GM21528 (cell line): Measurements from ENCODE around the gene MPND.
A peak's percentile ranks its signal among the peaks of the same experiment; 100 is the strongest.

Experiments
- ATAC-seq: cut with Tn5 transposase; IDR thresholded peaks from one replicate; pipeline ENCODE4 v1.9.1; 2021; ENCODE audit warnings: mild to moderate bottlenecking, moderate library complexity; ENCODE audit not compliant: unreplicated experiment, low FRiP score

Gene MPND

DNA sequence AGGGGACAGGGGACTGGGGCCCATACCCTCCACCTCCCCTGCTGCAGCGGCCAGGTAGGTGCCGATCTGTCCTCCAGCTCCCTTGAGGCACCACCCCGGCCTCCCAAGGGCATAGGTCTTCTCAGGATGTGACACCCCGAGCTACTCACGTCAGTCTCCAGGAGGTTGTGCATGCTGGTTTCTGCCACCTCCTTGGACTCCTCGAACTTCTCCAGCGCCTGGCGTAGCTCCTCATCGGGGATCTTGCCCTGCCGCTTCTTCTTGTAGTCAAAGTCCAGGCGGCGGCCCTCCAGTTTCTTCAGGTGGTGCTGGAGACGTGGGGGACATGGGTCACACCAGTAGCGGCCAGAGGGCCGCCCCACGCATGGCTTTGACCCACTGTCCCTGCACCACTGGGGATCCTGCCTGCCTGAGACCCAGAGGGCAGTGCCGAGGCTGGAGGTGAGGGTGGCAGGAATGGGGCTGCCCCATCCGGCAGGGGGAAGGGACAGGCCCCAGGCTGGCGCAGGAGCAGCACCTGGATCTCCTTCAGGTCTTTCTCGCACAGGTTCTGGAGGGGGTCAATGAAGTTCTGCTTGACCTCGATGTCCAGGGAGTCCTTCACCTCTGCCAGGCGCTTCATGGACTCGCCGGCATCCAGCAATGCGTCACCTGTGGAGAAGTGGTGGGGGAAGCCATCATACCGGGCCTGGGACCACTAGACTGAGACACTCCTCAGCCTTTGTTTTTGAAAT, 20.4 kb downstream of the MPND start:
- no peak for ATAC-seq

DNA sequence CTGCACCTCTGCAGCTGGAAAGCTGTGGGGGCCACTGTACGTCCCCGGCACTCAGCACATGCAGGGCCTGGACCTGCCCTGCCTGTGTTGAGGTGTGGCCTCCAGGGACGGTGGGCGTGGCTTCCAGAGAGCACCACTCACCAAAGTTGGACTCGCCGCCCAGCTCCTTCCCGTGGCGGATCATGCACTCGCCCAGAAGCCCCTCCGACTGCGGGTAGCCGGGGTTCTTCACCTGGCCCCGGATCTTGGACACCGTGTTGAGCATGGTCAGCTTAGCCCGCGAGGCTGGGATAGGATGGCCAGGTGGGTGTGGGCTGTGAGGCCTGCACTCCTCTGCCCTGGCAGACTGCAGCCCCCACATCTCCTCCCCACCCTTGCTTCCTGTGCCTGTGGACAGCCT, 22.0 kb downstream of the MPND start:
- ATAC-seq, result no peak

DNA sequence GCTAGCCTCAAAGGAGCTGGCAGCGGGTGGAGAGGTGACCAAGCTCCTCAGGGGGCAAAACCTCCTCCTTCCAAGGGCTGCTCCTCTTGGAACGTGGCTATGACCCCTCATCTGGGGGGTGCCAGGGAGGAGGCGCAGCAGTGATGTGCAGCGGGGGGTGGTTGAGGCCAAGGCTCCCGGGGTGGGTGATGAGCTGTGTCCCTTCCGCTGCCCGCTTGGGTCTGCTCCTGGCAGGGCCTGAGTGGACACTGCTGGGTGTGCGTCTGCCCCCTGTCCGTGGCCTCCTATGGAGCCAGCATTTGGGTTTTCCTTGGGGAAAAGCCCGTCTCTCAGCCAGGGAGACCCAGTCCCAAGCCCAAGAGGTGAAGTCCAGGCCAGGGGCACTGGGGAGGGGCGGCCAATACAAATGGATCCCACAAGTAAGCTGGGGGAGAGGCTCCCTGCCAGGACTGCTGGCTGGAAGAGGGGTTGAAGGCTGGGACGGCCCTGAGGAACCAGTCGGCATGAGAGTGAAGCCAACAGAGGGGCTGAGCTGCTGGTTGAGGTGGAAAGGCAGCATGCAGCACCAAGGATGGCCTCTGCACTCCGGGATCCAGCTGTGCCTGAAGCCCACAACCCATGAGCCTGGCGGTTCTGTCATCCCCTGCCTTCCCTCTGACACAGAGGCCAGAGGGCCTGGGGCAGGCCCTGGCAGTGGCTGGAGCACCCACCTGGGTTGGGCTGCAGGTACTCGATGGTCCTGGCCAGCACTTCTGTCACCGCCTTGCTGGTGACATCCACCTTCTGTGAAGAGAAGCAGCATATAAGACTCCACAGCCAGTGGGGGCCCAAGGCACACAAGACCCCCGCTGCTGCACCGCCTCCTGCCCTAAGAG, 22.7 kb downstream of the MPND start:
- ATAC-seq, result no peak

DNA sequence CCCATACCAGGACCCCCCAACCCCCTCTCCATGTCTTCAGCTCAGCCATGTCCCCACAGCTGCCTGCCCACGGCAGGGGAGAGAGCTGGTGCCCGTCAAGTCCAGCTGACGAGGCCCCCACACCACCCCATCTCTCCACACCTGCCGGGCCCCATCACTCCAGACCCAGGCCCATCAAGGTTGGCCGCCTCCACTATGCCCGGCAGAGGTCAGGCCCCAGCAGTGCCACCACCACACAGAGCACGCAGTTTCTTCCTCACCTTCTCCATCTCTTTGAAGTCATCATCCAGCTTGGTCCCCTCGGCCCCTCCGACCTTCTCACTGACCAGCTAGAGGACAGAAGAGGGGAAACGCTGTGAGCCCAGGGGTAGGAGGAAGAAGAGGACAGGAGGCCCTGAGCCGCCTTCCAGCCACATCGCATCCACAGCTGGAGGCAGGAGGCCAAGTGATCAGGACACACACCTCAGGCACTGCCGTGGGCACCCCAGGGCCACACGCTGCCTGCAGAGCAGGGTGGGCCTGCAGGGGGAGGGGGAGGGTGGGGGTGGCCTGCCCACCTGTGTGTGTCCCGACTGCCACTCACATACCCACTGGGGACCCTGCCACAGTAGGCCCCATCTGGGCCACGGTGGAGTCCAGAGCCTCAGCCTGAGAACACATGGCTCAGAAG, 23.4 kb downstream of the MPND start:
- ATAC-seq, result no peak

DNA sequence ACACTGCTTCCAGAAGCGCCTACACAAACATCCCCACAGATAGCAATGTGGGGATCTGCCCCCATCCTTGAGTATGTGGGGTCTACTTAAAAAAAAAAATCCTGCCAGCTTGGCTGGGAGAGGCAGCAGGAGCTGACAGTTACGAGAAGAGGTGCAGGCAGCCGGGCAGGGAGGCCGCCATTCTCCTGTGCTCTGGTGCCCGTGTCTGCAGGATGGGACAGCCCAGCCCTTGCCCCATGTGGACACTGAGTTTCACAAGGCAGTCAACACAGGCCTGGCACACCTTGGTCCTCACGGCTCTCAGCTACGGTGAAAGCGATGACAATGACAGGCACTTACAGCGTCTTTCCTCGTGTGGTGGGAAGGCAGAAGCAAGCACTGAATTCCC, 24.0 kb downstream of the MPND start:
- no peak for ATAC-seq

DNA sequence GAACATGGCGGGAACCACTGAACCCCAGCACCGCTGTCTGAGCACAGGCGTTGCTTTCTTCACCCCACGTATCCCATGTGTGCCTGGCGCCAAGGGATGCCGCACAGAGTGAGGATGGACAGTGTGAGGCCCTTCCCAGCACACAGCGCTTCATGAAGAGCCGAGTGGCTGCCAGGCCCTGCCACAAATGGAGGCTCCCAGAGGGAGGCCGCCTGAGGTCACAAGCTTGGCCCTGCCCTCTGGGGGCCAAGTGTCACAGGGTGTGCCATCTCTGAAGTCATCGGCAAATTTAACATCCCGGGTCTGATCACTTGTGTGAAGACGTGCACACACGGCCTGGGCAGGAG, 24.4 kb downstream of the MPND start:
- ATAC-seq, result no peak

DNA sequence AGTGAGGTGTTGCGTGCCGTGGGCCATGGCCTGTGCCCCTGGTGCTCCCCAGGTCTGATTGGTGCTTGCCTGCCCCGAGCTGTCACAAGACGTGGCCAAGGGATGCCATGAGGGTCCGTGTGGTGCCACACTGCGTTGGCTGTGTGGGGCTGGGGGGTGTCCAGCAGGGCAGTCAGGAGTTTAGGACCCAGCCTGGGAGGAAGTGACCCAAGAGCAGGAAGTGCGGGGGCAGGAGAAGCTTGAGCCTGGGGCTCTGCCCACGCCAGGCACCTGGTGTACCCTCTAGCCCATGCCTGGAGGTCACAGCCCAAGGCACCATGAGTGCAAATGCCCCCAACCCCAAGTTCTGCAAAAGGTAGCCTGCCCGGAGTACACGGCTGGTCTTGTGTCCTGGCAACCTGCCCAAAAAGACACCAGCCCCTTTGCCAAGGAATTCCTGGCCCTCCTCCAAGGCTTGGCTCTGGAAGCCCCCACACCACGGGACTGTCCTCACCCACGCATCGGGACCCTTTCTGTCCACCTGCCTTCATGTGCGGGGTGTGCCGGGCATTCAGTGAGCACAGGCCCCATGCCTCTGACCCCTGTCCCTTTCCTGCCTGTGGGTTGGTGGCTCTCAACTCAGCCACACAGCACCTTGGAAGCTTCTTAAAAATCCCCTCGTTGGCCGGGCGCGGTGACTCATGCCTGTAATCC, 24.9 kb downstream of the MPND start:
- ATAC-seq, result no peak

DNA sequence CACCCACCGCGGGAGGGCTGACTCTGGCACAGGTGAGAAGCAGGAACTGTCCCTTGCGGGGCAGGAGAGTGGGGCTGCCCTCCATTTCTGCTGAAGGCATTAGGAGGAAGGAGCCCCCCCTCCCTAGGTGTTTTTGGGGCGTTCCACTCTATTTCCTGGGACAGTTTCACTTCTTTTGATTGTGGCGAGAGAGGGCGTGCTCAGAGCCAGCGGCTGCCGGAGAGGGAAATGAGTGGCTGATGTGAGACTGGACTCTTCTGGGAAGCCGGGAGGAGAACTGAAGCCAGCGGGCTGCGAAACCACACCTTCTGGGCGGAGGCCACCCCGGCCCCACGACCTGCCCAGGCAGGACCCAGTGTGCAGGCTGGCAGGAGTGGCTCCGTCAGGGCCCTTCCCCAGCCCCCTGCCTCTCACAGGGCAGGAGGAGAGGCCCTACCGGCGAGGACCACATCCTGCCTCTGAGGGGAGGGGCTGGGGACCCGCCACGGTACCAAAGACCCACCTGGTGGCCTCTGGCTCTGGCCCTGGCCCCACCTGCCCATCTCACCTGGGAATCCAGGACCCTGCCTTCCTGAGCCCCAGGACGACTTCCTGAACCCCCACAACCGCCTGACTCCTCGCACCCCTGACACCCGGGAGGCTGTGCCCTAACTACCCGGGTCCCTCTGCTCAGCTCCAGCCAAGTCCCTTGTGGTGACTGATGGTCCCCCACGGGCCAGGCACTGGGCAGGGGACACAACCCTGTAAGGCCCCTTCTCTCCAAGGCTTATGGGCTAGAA, 25.9 kb downstream of the MPND start:
- peak; percentile 50 for ATAC-seq

DNA sequence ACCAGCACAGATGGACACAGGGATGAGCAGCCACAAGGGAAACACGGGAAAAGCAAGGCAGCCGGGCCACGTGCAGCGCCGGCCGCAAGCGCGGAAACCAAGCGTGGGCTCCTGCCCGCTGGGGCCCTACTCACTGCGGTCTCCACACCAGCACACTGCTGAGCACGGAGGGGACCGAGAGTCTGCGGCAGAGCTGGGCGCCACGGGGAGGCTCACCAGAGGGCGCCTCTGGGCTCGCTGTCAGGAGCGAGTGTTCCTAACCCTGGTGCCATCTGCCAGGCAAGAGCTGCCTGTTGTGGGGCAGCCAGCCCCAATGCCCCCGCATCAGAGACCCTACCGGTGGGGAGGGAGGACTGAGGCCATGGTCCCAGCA, 26.5 kb downstream of the MPND start:
- peak; percentile 33 for ATAC-seq

DNA sequence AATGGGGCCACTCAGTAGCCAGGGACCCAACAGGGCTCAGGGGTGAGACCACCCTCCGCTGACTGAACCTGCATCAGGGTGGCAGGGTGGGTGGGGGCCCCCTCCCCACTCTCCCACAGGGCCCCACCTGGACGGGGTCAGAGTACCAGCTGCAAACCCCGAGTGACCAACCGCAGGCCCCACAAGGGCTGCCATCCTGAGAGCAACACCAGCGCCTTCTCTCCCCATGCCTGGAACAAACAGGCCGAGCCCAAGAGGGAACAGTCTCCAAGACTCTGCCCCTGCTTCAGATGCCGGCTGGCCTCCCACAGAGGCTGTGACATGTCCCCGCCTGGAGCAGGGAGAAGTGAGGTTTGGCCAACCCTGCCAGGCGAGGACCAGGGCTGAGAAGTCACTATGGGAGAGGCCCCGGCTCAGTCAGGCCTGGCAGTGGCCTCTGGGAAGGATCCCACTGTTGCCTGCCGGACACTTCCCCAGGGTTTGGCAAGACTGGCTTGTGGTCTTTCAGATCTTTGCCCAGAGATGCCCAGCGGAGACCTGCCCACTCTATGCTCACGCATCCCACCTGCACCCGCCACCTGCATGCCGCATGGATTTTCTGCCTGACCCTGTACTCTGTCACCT, 27.2 kb downstream of the MPND start:
- ATAC-seq, result no peak

DNA sequence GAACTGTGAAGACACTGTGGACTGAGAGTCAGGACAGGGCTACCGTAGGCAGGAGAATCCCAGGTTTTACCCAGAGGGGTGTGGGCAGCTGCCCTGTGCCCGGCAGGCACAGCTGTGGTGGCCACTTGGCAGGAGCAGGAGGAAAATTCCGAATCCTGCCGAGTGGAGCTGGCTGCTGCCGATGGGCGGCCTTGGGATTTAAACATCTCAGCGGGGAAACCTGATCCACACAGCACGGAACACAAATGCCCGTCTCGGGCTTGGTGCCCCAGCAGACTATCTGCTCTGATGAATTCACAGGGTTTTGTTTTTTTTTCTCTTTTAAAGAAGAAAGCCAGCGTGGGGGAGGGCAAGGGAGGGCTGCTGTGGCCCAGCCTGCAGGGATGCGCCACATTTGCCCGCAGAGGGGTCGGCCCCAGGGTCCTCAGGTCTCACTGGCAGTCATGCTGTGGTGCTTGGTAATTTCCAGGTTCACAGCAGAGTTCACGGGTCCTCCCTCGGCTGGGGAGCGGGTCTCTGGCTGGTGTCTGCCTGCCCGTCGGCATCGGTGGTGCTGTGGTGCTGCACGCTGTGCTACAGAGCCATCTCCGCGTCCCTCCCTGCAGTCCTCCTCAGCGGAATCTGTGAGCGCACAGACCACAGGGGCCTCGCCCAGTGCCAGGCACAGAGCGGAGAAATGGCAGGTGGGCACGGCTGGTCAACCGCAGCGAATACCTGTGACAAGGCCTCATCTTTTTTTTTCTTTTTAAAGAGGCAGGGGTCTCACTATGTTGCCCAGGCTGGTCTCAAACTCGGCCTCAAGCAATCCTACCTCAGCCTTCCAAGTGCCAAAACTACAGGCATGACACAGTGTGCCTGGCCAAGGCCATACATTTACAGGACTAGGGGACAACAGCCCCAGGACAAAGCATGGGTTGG, 28.1 kb downstream of the MPND start:
- no peak for ATAC-seq

DNA sequence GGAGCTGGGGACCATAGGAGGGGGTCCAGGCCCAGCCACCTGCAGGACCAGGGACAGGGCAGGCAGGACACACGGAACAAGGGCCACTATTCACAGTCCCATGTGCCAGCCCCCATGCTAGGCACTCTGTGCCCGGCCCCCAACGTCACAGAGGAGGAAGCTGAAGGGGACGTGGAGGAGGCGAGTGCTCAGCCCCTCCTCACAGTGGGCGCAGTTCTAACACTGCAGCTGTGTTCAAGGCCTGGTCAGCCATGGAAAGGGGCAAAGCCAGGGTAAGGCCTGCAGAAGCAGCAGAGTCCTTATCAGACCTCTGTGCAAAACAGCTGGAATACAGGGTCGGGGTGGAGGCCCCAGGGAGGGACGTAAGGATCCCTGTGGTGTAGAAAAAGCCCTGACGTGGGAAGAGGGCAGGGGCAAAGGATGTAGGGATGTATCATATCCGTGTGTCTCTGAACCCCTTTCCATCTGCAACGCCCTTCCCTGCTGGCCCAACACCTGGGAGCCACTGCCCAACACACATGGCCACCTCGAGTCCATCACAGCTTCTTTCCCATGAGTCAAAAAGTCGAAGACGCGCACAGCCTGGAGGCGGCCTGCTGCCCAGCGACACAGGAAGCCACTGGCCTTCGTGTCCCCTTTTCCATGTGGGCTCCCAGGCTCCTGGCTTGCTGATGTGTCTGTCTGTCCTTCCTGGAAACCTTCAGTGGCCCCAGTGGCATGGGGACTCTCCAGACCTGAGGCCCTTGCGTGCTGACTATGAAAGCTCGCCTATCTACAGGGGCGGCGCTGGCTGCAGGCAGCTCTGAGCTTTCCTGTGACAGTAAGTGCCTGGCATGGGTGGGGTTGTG, 29.0 kb downstream of the MPND start:
- ATAC-seq, result no peak

DNA sequence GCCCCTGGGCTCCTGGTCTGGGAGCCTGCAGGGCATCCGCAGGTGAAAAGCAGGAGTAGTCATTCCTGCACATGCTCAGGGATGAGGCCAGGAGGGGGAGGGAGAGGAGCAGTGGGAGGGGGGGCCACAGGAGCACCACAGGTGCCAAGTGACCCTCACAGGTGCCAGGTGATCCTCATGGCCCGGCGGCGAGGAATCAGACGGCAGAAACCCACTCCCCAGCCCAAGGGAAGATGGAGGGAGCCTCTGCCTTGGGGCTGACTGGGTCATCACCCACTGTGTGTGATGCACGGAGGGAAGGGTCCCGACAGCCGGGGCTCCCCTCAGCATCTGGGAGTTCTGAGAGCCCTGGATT, 29.6 kb downstream of the MPND start:
- ATAC-seq, result no peak

DNA sequence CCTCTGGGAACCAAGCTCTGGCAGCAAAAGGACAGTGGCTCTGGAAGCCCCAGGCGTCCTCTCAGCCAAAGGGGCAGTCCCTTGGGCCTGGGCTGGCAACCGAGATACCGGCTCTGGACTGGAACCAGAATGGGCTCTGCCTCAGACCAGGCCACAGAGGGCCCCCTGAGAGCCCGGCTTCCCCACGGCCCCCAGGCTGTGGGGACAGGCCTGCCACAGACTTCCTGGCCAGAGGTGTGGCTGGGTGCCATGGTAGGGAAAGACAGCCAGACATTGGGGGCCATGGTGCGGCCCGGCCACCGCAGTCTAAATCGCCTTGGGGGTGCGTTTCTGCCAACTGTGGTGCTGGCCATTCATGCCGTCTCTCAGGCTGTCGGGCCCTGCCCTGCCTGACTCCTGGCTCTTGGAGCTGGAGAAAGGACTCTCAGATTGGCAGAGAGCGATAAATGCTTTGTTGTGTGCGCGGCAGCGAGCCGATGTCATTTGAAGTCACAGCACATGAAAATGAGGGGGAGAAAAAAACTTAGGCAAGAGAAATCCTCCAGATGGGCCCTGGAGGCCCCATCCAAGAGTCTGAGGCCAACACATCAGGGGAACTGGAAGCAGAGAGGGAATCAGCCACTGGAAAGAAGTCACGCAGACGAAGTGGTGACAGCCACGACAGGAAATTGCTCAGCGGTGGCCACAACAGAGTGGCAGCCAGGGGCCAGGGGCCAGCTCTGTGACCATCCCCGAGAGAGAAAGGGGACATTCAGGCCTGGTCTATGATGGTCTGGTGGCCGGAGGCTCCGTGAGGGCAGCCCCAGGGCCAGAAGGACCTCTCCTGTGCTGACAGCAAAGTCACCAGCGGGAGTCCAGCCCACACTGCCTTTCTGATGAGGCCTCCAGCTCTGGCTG, 30.5 kb downstream of the MPND start:
- no peak for ATAC-seq

DNA sequence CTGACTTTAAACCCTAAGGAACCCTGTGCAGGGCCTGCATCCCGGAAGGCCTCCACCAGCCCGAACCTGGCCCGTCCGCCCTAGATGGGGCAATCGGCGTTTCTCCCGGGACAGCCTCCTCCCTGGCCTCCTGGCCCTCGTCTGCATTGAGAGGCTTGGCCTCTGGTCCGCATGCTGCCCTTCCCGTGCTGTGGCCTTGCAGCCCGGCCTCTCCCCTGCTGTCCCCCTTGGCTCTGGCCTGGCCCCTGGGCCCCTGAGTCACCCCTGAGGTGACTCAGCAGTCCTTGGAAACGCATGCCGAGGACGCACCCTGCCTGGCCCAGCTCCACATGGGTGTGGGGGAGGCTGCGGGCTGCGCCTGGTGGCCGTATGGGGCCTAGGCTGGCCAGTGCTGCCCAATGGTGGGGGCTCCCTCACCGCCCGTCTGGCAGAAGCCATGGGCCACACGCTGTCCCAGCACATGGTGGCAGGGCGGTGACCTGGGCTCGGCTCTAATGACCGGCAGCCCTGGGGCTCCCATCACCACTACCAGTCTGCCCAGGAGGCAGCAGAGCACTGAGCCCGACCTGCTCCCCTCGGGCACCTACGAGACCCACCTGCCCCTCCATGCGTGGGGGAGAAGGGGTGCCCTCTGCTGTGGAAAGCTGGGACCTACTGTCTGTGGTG, 31.3 kb downstream of the MPND start:
- ATAC-seq, result no peak
